HUES48 (cell line): Measurements from ENCODE around the gene CGB2.
"Not testable (repeated sequence)": the region's sequence is repeated elsewhere in the genome, so short reads cannot be mapped to it uniquely, and the experiment has no call there.

ENCODE experiments used
- H3K27ac ChIP-seq: one replicate; pipeline ENCODE4 v1.7.0; 2013; ENCODE audit warnings: low read depth, low read length, inconsistent platforms
- H3K27me3 ChIP-seq: 2 replicates; pipeline ENCODE4 v1.6.1; 2013; ENCODE audit warnings: mild to moderate bottlenecking, low read length; ENCODE audit not compliant: control insufficient read depth, insufficient read depth
- H3K36me3 ChIP-seq: 2 replicates; pipeline ENCODE4 v1.6.1; 2013; ENCODE audit warnings: low read length; ENCODE audit not compliant: control insufficient read depth, insufficient read depth
- H3K4me1 ChIP-seq: 2 replicates; pipeline ENCODE4 v1.6.1; 2013; ENCODE audit warnings: mild to moderate bottlenecking, low read length; ENCODE audit not compliant: control insufficient read depth, insufficient read depth
- H3K4me3 ChIP-seq: 2 replicates; pipeline ENCODE4 v1.5.1; 2013; ENCODE audit warnings: mild to moderate bottlenecking, low read depth, low read length
- H3K9ac ChIP-seq: 2 replicates; pipeline ENCODE4 v1.6.1; 2013; ENCODE audit warnings: mild to moderate bottlenecking, low read depth, low read length, moderate library complexity
- H3K9me3 ChIP-seq: 2 replicates; pipeline ENCODE4 v1.6.1; 2013; ENCODE audit warnings: low read length; ENCODE audit not compliant: control insufficient read depth, insufficient read depth

CGB2 gene

DNA sequence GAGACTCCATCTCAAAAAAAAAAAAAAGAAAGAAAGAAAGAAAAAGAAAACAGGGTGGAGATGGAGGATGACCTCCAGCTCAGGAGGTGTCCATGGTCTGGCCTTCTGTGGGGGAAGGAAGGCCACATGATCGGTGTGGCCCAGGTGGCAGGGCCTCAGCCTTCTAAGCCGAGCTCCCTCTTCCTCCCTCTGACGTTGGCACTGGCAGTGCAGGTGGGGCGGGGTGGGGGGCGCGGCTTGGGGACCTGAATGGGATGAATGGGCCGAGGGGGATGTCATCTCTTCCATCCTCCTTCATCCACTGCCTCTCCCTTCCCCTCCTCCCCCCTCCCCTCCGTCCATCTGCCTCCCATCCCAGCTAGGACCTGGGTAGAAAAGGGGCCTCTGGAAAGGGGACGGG, 8.0 kb downstream of the CGB2 start:
- not testable (repeated sequence) for H3K36me3 ChIP-seq, H3K4me1 ChIP-seq, H3K27me3 ChIP-seq, H3K9me3 ChIP-seq, H3K4me3 ChIP-seq, H3K27ac ChIP-seq, H3K9ac ChIP-seq

- Histone ChIP-seq H3K4me1 (no peaks in the 10 kb centered on the region), H3K36me3 (no peaks in the 10 kb centered on the region), H3K9me3 (no peaks in the 10 kb centered on the region), H3K27me3 (no peaks in the 10 kb centered on the region), H3K4me3 (no peak overlapping the region), H3K27ac (no peak overlapping the region), H3K9ac (no peak overlapping the region)
Measured at GRCh38 chr19:49042177-49042576, 10.5 kb downstream of the CGB2 start.

DNA sequence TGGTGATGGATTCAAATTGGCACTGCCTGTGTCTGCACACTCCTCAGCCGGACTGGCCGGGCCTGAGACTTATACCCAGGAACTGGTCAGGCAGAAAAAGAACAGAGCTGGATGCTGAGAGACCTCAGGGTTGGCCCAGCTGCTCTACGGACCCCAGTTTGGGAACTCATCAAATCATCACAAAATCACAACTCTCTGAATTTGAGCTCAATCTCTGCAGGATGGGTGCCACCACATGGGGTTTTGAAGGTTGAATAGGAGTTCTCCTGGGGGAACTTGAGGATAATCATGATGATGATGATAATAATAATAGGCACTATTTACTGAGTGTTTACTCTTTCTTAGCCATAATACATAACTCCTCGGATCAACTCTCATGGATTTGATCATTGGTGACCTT, 11.0 kb downstream of the CGB2 start:
- not testable (repeated sequence) for H3K9me3 ChIP-seq, H3K36me3 ChIP-seq, H3K27me3 ChIP-seq, H3K4me3 ChIP-seq, H3K4me1 ChIP-seq, H3K27ac ChIP-seq, H3K9ac ChIP-seq

DNA sequence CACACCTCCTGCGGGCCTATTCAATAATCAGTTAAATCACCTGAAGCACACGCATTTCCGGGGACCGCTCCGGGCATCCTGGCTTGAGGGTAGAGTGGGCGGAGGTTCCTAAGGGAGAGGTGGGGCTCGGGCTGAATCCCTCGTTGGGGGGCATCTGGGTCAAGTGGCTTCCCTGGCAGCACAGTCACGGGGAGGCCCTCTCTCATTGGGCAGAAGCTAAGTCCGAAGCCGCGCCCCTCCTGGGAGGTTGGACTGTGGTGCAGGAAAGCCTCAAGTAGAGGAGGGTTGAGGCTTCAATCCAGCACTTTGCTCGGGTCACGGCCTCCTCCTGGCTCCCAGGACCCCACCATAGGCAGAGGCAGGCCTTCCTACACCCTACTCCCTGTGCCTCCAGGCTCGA, 11.9 kb downstream of the CGB2 start, which contains the start of gene CGB5:
Gene CGB5 (plus strand): TSS at position 301 of the 400 bp plus-strand sequence. CDS start 362 bp downstream, outside the sequence.
- not testable (repeated sequence) for H3K4me3 ChIP-seq, H3K9ac ChIP-seq, H3K36me3 ChIP-seq, H3K4me1 ChIP-seq, H3K9me3 ChIP-seq, H3K27me3 ChIP-seq, H3K27ac ChIP-seq

GRCh38 chr19:49049011-49049410, 17.3 kb downstream of the CGB2 start, which contains the start of gene CGB8:
CGB8 (minus strand) TSS chr19:49049111; CDS start chr19:49048739, 372 bp downstream.
- H3K9ac ChIP-seq, H3K9me3 ChIP-seq, H3K27ac ChIP-seq, H3K4me1 ChIP-seq, H3K36me3 ChIP-seq, H3K27me3 ChIP-seq, H3K4me3 ChIP-seq: not testable (repeated sequence)

GRCh38 chr19:49049834-49050233, 18.1 kb downstream of the CGB2 start:
- not testable (repeated sequence) for H3K27ac ChIP-seq, H3K4me1 ChIP-seq, H3K27me3 ChIP-seq, H3K9ac ChIP-seq, H3K4me3 ChIP-seq, H3K9me3 ChIP-seq, H3K36me3 ChIP-seq

GRCh38 chr19:49050376-49051033, 18.8 kb downstream of the CGB2 start:
- H3K27ac ChIP-seq, H3K9me3 ChIP-seq, H3K9ac ChIP-seq, H3K27me3 ChIP-seq, H3K36me3 ChIP-seq, H3K4me3 ChIP-seq, H3K4me1 ChIP-seq: not testable (repeated sequence)

- Histone ChIP-seq H3K27ac (no peak overlapping the region), H3K9ac (no peak overlapping the region), H3K4me1 (peaks cover 13% of the 10 kb centered on the region), H3K36me3 (no peaks in the 10 kb centered on the region), H3K9me3 (no peaks in the 10 kb centered on the region), H3K27me3 (peaks cover 47% of the 10 kb centered on the region), H3K4me3 (peak overlapping the region; percentile 58)
Measured at GRCh38 chr19:49056101-49056901, 24.6 kb downstream of the CGB2 start.

- not testable (repeated sequence) for H3K9ac ChIP-seq, H3K27ac ChIP-seq, H3K36me3 ChIP-seq, H3K9me3 ChIP-seq
- Histone ChIP-seq H3K4me3 (peak overlapping the region; percentile 58), H3K27me3 (peaks cover 47% of the 10 kb centered on the region), H3K4me1 (peaks cover 13% of the 10 kb centered on the region)
Measured at GRCh38 chr19:49056902-49057596, 25.4 kb downstream of the CGB2 start.

DNA sequence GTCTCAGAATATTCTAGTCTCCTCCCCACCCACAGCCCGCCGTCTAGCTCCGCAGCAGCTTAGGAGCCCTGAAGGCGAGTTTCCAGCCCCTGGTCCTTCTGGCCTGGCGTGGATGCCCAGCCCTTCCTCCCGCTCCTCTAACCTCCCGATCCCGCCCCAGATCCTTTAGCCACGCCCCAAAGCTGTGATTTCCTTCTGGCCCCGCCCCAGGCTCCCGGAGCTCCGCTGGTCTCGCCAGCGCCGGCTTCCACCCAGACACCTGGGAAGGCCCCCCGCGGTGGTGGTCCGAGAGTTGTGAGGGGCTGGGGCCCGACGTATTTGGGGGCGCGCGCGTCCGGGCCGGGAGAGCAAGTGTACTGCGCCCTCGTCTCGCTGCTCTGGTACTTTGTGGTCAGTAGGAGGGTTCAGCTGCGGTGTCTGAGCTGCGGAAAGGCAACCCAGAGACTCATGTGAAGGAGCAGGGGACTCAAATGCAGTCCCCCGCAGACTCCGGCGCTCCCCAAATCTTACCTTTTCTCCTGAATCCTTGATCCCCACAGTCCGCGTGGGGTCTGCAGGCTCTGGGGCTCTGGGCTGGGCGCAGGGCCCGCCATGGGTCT, 26.0 kb downstream of the CGB2 start, which contains the start of gene CGB7:
Gene CGB7 (minus strand): TSS at position 114 of the 599 bp plus-strand sequence. CDS start 2,374 bp downstream, outside the sequence.
- no peaks in the 10 kb centered on the region for H3K36me3 ChIP-seq
- H3K4me1 ChIP-seq = peaks cover 13% of the 10 kb centered on the region
- peaks cover 47% of the 10 kb centered on the region for H3K27me3 ChIP-seq
- H3K9ac ChIP-seq = no peak within 1 kb of the TSS
- H3K9me3 ChIP-seq = no peaks in the 10 kb centered on the region
- peak within 1 kb of the TSS; percentile 58 for H3K4me3 ChIP-seq
- no peak within 1 kb of the TSS for H3K27ac ChIP-seq
